Thoracic aorta (tissue), 2 donors: ENCODE data around the gene GFAP. TPM values are rescaled to one million over a fixed set of nuclear protein-coding genes. Genes with fewer than 3 reads are reported as not detected.

Source experiments
- ATAC-seq: fragments of 150-250 bp; one replicate; pipeline ENCODE4 v1.8.0; 2017; ENCODE audit warnings: low read depth; ENCODE audit not compliant: insufficient number of reproducible peaks, low FRiP score
- DNase-seq: peaks from one replicate; pipeline ENCODE4 v3.0.0-alpha.2; 2020; ENCODE audit warnings: low spot score
- H3K27ac ChIP-seq, 2 donors: fragments of 200-600 bp; sonication (generic); 1 replicate in 1 of 2; 2 replicates in 1 of 2; pipeline ENCODE4 v1.5.1; 2016; ENCODE audit warnings: mild to moderate bottlenecking in 2 of 2, moderate library complexity in 2 of 2
- H3K27me3 ChIP-seq: fragments of 200-600 bp; sonication (generic); replicated peaks from 2 replicates; pipeline ENCODE4 v1.6.0; 2016; ENCODE audit warnings: mild to moderate bottlenecking; ENCODE audit not compliant: insufficient read depth
- H3K36me3 ChIP-seq: fragments of 200-600 bp; sonication (generic); one replicate; pipeline ENCODE4 v1.5.1; 2016
- H3K4me1 ChIP-seq, 2 donors: fragments of 200-600 bp; sonication (generic); 1 replicate in 1 of 2; 2 replicates in 1 of 2; pipeline versions ENCODE4 v1.5.1 to v1.6.0; 2016; ENCODE audit warnings: low read depth in 2 of 2, mild to moderate bottlenecking in 1 of 2; ENCODE audit not compliant: control insufficient read depth in 1 of 2
- H3K4me3 ChIP-seq: fragments of 200-600 bp; sonication (generic); 2 replicates; pipeline ENCODE4 v1.5.1; 2016; ENCODE audit warnings: mild to moderate bottlenecking
- H3K9me3 ChIP-seq: fragments of 200-600 bp; sonication (generic); 2 replicates; pipeline ENCODE4 v1.5.1; 2016
- total RNA-seq, 2 donors: library from RNA; depleted of rRNA; stranded (reverse); fragments of >200 nt; gene quantifications; one replicate each; pipeline versions ENCODE4 v1.1.0 to v1.2.3, GENCODE V29; 2016
- TF ChIP-seq, protein P1 (sequence below): fragments of 200-600 bp; sonication (generic); IDR thresholded peaks from one replicate; pipeline ENCODE4 v1.5.1; 2019; ENCODE audit warnings: antibody characterized with exemption

The GFAP gene
- total RNA-seq, 2 donors from 2014 or later, result 14.6 TPM; not detected in 1

DNA sequence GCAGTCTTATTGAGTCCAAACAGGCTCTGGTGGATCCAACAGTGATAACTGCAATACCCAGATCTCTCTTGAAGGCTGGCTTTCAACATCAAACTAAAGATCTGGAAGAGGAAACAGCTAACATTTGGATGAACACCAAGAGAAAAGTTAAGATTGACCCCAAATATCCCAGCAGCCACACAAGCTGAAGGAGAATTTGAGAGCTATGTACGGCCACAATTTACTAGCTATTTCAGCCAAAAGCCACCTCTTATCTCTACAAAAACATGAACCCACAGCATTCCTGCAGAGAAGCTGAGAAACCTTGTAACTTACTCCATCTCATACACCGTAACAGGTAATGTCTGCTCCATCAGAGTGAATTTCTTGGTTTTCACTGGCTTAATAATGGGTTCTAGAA, 30.4 kb downstream of the GFAP start:
- ATAC-seq (no peak), DNase-seq (no peak)
- Histone ChIP-seq H3K4me1 (no peaks in the 10 kb centered on the region), H3K27ac (no peak overlapping the region), H3K36me3 (peaks cover 54% of the 10 kb centered on the region), H3K27me3 (no peaks in the 10 kb centered on the region), H3K4me3 (no peak overlapping the region), H3K9me3 (no peaks in the 10 kb centered on the region)
- TF ChIP-seq, protein P1, sequence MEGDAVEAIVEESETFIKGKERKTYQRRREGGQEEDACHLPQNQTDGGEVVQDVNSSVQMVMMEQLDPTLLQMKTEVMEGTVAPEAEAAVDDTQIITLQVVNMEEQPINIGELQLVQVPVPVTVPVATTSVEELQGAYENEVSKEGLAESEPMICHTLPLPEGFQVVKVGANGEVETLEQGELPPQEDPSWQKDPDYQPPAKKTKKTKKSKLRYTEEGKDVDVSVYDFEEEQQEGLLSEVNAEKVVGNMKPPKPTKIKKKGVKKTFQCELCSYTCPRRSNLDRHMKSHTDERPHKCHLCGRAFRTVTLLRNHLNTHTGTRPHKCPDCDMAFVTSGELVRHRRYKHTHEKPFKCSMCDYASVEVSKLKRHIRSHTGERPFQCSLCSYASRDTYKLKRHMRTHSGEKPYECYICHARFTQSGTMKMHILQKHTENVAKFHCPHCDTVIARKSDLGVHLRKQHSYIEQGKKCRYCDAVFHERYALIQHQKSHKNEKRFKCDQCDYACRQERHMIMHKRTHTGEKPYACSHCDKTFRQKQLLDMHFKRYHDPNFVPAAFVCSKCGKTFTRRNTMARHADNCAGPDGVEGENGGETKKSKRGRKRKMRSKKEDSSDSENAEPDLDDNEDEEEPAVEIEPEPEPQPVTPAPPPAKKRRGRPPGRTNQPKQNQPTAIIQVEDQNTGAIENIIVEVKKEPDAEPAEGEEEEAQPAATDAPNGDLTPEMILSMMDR, result no peak

DNA sequence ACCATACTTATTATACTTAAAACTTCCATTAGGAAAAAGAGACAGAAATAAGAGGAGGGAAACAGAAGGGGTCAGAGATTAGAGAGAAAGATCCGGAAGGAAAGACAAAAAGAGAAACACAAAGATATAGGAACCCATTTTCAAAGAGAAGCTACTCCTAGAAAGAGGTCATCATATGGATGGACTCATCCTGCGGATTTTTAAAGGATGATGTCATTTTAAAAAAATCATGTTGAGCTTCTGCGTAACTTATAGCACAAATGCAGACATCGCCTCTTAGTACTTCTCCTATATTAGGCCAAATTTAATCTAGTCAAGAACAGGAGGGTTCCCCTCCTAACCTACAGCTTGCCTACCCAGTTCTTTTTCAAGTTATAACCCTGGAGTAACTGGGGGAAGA, 34.2 kb downstream of the GFAP start:
- peaks cover 61% of the 10 kb centered on the region for H3K36me3 ChIP-seq

DNA sequence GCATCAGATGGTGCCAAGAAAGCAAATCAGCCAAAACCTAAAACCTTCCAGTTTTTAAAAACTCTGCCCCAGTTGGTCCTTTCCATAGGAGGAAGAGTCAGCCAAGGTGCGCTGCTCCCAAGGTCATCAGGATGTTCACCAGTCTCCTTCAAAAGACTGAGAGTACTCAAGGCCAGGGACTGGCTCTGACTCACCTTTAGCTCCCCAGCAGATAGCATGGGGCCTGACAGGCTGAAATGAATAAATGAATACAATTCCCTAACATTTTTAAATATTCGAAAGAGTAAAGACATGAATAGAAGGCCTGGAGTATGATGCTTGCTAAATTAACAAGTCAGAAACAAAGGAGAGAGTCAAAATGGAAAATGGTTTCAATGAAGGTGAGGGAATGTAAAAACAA, 35.2 kb downstream of the GFAP start:
- ATAC-seq, result no peak
- H3K36me3 ChIP-seq, result peaks cover 58% of the 10 kb centered on the region
- no peaks in the 10 kb centered on the region for H3K4me1 ChIP-seq

More for the DNA sequence above, 34.2 kb downstream of the GFAP start:
- TF ChIP-seq, protein P1, result no peak
- no peaks in the 10 kb centered on the region for H3K9me3 ChIP-seq
- ATAC-seq (no peak), DNase-seq (no peak)
- H3K27me3 ChIP-seq, result no peaks in the 10 kb centered on the region
- no peak overlapping the region for H3K4me3 ChIP-seq
- no peaks in the 10 kb centered on the region for H3K4me1 ChIP-seq
- no peak overlapping the region for H3K27ac ChIP-seq

DNA sequence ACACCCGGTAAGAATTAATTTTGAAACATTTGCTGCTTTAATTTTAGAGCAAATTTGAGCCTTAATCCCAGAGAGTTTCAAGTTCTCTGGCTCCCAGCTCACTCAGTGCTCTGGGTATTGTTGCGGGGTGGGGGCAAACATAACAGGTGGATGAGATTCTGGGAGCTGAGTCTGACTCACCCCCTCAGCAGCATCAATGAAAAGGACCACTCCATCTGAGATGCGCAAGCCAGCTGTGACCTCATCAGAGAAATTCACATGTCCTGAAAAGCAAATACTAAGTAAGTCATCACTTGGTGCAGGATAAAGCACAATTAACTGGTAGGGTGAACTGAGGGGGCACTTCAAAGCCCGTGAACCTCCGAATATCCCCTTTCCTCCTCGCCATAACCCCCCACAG, 35.9 kb downstream of the GFAP start:
- ATAC-seq (no peak), DNase-seq (no peak)
- no peaks in the 10 kb centered on the region for H3K4me1 ChIP-seq
- H3K4me3 ChIP-seq, result no peak overlapping the region
- H3K27me3 ChIP-seq, result no peaks in the 10 kb centered on the region
- TF ChIP-seq, protein P1, result no peak
- H3K36me3 ChIP-seq, result peaks cover 52% of the 10 kb centered on the region
- H3K27ac ChIP-seq, result no peak overlapping the region
- H3K9me3 ChIP-seq, result no peaks in the 10 kb centered on the region

More for the DNA sequence above, 35.2 kb downstream of the GFAP start:
- TF ChIP-seq, protein P1, result no peak
- Histone ChIP-seq H3K27ac (no peak overlapping the region), H3K27me3 (no peaks in the 10 kb centered on the region), H3K9me3 (no peaks in the 10 kb centered on the region), H3K4me3 (no peak overlapping the region)
- no peak for DNase-seq

DNA sequence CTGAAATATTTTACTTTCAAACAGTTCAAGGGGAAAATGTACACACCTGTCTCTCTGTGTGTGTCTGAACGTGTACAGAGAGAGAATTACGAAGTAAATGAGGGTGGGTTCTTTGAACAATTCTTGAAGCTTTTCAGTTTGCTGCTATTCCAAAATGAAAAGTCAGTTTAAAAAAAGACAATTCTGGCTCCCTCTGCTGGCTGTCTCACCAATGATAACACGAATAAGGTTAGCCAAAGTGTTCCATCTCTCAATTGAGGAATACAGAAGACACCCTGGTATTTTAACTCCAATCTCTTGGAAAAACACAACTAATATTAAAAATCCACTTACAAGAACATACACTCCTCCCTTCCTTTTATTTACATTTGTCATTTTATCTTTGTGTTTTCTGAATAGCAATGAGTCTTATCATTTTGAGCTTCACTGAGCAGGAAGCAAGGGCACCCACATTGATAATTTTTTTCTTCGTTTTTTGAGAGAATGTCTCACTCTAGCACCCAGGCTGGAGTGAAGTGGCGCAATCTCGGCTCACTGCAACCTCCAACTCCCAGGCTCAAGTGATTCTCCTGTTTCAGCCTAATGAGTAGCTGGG, 36.6 kb downstream of the GFAP start:
- H3K27ac ChIP-seq, result no peak overlapping the region
- DNase-seq, result no peak
- ATAC-seq, result no peak
- no peak overlapping the region for H3K4me3 ChIP-seq
- H3K4me1 ChIP-seq, result no peaks in the 10 kb centered on the region
- H3K27me3 ChIP-seq, result no peaks in the 10 kb centered on the region
- peaks cover 45% of the 10 kb centered on the region for H3K36me3 ChIP-seq
- no peaks in the 10 kb centered on the region for H3K9me3 ChIP-seq
- TF ChIP-seq, protein P1, result peak; percentile 52
